AG09319 (cell line): Measurements from ENCODE around the gene STBD1.

Experiments used
- DNase-seq: peaks from one replicate; pipeline ENCODE4 v3.0.0-alpha.2; 2010; ENCODE audit warnings: low read depth; ENCODE audit errors: extremely low read depth
- TF ChIP-seq, protein P1 (sequence below): IDR thresholded peaks from 2 replicates; pipeline ENCODE4 v1.5.1; 2011; ENCODE audit warnings: low read depth, mild to moderate bottlenecking, inconsistent platforms, low read length, moderate library complexity

Gene STBD1

DNA sequence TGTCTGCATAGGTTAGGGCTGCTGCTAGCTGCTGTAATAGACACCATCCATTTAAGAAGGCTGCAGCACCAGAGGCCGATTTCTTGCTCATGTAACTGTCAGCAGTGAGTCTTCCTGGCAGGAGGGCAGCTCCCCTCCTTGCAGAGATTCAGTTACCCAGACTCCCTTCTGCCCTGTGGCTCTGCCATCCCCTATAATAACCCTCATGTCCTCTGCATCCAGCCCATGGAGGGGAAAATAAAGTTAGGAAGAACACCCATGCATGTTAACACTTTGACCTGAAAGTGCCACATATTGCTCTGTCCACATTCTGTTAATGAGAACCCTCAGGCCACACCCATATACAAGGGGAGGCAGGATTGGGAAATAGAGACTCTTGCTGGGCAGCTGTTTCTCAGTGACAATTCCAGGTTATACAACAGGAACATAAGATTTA lies 5.4 kb downstream of the STBD1 start:
- TF ChIP-seq, protein P1, sequence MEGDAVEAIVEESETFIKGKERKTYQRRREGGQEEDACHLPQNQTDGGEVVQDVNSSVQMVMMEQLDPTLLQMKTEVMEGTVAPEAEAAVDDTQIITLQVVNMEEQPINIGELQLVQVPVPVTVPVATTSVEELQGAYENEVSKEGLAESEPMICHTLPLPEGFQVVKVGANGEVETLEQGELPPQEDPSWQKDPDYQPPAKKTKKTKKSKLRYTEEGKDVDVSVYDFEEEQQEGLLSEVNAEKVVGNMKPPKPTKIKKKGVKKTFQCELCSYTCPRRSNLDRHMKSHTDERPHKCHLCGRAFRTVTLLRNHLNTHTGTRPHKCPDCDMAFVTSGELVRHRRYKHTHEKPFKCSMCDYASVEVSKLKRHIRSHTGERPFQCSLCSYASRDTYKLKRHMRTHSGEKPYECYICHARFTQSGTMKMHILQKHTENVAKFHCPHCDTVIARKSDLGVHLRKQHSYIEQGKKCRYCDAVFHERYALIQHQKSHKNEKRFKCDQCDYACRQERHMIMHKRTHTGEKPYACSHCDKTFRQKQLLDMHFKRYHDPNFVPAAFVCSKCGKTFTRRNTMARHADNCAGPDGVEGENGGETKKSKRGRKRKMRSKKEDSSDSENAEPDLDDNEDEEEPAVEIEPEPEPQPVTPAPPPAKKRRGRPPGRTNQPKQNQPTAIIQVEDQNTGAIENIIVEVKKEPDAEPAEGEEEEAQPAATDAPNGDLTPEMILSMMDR: no peak
- DNase-seq: no peak

DNA sequence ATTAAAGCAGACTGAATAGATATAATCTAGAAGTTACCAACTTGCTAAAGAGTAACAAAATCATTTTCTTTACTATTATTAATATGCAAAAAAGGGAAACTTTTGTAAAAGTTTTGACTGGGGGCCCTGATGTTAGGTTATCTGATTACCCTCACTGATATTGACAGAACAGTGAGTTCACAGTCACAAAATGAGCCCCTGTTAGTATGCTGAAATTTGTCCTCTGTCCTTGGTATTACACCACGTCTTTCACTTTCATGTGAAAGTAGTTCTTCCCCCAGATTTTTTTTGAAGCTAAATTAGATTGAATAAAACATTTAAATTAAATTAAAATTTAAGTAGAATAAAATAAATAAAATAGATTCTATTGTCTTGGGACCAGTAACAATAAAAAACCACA lies 5.9 kb downstream of the STBD1 start:
- TF ChIP-seq, protein P1: no peak
- no peak for DNase-seq

DNA sequence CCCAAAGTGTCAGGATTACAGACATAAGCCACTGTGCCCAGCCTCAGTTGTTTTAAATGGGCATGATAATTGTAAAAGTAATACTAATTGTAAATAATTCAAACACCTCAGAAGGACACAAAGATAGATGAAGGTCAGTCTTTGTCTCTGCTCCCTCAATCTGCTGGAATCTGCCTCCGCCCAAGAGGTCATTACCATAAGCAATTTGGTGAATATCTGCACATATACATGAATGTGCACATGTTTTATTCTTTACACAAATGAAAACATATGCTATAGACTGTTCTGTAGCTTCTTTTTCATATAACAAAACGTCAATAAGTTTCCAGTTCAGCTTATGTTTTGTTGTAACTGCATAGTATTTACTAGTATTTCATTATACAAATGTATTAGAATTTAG lies 7.0 kb downstream of the STBD1 start:
- TF ChIP-seq, protein P1: no peak
- no peak for DNase-seq

DNA sequence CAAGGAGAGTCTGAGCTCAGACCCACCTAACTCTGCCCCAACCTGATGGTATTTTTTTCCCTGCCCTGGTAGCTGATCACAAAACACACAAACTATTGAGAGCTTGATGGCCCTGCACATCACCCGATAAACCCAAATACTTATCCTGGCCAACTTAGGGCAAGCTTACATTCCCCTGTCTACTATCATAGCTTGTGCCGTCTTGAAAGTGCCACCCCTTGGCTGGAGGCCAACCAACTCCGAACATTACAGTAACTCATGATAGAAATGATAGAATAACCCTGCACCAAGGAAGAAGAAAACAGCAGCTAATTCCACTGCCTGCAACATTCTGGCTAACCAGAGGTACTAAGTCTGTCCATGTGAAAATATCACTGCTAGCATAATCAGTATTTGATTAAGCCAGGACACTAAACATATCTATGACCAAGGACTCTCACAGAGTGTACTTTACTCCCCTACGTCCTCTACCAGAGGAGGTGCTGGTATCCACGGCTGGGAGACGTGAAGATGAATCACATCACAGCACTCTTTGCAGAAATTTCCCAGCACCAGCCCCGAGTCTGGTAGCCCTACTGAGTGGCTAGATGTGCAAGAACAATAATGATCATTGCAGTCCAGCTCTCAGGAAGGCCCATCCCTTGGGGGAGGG lies 8.9 kb downstream of the STBD1 start:
- DNase-seq: no peak
- TF ChIP-seq, protein P1: no peak

DNA sequence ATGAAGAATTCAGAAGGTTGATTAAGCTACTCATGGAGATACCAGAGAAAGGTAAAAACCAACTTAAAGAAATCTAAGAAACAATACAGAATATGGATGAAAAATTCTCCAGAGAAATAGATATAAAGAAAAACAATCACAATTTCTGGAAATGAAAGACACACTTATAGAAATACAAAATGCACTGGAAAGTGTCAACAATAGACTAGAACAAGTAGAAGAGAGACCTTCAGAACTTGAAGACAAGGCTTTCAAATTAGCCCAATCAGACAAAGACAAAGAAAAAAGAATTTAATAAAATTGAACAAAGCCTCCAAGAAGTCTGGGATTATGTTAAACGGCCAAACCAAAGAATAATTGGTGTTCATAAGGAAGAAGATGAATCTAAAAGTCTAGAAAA lies 9.6 kb downstream of the STBD1 start:
- TF ChIP-seq, protein P1: no peak
- DNase-seq: no peak

DNA sequence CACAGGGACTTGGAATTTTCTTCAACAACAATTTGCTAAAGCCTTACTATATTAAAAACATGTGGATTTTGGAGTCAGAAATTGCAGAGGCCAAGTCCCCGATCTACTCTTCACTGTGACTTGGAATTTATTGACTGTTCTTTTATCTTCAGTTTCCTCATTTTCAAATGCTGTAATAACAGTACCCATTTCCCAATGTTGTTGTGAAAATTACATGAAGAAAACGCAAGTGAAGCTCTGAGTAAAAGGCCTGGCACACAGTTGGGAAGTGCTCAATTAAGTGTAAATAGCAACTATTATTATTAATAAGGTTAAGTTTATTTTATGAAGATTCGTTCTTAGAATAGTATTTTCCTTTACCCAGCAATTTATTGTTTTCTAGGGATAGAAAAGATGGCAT lies 15.7 kb downstream of the STBD1 start:
- DNase-seq: no peak
- TF ChIP-seq, protein P1: no peak

DNA sequence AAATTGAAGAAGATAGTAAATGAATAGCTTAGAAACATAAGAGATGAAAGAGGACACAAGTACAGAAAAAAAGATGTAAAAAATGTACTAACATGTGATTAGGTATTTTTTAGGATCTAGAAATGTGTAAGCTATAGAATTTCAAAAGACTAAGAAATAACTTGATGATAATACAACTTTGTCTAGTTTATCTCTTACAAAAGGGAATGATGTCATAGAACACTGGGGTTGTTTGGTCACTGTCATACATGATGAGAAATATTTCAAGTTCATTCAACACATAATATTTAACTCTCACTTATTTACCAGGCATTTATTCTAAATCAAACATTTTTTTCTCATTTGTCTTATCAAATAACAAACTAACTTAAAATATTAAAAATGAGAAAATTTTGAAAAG lies 18.5 kb downstream of the STBD1 start:
- no peak for DNase-seq

More for the DNA sequence above, 18.5 kb downstream of the STBD1 start:
- TF ChIP-seq, protein P1: no peak
